ENCODE results near the gene ADORA1.

GRCh38 chr1:203177036-203177405 lies 49.5 kb downstream of the ADORA1 start:
- TF ChIP-seq, protein P1, sequence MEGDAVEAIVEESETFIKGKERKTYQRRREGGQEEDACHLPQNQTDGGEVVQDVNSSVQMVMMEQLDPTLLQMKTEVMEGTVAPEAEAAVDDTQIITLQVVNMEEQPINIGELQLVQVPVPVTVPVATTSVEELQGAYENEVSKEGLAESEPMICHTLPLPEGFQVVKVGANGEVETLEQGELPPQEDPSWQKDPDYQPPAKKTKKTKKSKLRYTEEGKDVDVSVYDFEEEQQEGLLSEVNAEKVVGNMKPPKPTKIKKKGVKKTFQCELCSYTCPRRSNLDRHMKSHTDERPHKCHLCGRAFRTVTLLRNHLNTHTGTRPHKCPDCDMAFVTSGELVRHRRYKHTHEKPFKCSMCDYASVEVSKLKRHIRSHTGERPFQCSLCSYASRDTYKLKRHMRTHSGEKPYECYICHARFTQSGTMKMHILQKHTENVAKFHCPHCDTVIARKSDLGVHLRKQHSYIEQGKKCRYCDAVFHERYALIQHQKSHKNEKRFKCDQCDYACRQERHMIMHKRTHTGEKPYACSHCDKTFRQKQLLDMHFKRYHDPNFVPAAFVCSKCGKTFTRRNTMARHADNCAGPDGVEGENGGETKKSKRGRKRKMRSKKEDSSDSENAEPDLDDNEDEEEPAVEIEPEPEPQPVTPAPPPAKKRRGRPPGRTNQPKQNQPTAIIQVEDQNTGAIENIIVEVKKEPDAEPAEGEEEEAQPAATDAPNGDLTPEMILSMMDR (IDR thresholded peaks at IDR 0.05), result no peak
- no peak for TF ChIP-seq POLR2A (IDR thresholded peaks at IDR 0.05)

Measured in heart left ventricle (tissue), 13 donors.